Activated CD4-positive, alpha-beta T cell treated with anti-CD3 and anti-CD28 coated beads for 24 hours (primary cell): Measurements from ENCODE around the gene PIK3C2G.
"Not testable (repeated sequence)": the region's sequence is repeated elsewhere in the genome, so short reads cannot be mapped to it uniquely, and the experiment has no call there.

Source experiments
- DNase-seq, 2 donors: peaks; one replicate each; pipeline ENCODE4 v3.0.0-alpha.2; 2020; ENCODE audit warnings: low read depth in 2 of 2

Gene PIK3C2G

GRCh38 chr12:18643681-18644080 lies 382.4 kb downstream of the PIK3C2G start:
- DNase-seq = no peak

- DNase-seq = no peak
These were observed 383.2 kb downstream of the PIK3C2G start for GRCh38 chr12:18644564-18644963.

- no peak for DNase-seq
These were observed 385.1 kb downstream of the PIK3C2G start for GRCh38 chr12:18646286-18646890.

GRCh38 chr12:18651525-18651924 lies 390.2 kb downstream of the PIK3C2G start:
- no peak for DNase-seq

GRCh38 chr12:18652596-18652995 lies 391.3 kb downstream of the PIK3C2G start:
- DNase-seq = no peak

GRCh38 chr12:18653465-18653864 lies 392.1 kb downstream of the PIK3C2G start:
- no peak for DNase-seq

- no peak for DNase-seq
These were observed 394.0 kb downstream of the PIK3C2G start for GRCh38 chr12:18655351-18655750.

- no peak for DNase-seq
These were observed 396.9 kb downstream of the PIK3C2G start for GRCh38 chr12:18658179-18658578.

- DNase-seq = no peak
These were observed 397.5 kb downstream of the PIK3C2G start for GRCh38 chr12:18658829-18659228.

GRCh38 chr12:18676141-18676540 lies 414.8 kb downstream of the PIK3C2G start:
- no peak for DNase-seq

- no peak for DNase-seq
These were observed 415.8 kb downstream of the PIK3C2G start for GRCh38 chr12:18676996-18677588.

GRCh38 chr12:18681818-18682217 lies 420.5 kb downstream of the PIK3C2G start:
- DNase-seq = no peak

- no peak for DNase-seq
These were observed 422.2 kb downstream of the PIK3C2G start for GRCh38 chr12:18683327-18684013.

GRCh38 chr12:18684430-18684829 lies 423.1 kb downstream of the PIK3C2G start:
- no peak for DNase-seq

GRCh38 chr12:18689771-18690170 lies 428.5 kb downstream of the PIK3C2G start:
- no peak for DNase-seq

GRCh38 chr12:18690653-18691052 lies 429.3 kb downstream of the PIK3C2G start:
- no peak for DNase-seq

- DNase-seq = not testable (repeated sequence)
These were observed 432.7 kb downstream of the PIK3C2G start for GRCh38 chr12:18693986-18694385.

GRCh38 chr12:18696971-18697602 lies 435.8 kb downstream of the PIK3C2G start:
- DNase-seq = no peak
